Measurements from ENCODE around the gene RSAD1.

Gene RSAD1

DNA sequence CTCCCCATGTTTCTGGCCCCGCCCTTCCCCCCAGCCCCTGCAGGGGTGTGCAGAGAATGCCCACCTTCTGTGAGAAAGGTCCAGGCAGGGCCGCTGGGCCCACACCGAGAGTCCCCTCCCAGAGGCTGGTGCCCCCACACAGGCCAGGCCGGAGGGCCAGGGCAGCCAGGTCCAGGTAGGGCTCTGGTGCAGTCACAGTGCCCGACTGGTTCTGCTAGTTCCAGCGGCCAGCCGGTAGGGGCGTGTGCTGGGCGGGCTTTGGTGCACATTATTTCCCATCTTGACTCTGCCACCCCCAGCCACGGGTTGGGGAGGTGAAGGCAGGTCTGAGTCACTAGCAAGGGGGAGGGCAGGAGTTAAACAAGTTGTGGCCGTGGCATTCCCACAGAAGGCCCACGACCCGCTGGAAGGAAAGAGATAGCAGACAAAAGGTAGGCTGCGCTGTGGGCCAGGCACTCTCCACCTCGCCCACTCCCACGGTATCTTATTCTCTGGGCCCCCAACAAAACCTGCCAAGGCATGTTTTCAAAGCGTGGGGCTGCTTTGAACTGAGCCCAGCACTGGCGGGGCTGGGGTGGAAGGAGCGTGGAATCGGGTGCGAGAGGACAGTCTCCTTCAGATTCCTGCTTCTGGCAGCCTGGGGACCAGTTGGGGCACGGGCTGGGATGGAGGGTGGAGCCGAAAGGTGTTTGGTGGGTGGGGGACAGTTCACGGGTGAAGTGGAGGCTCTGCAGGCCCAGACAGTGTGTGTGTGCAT is 55.7 kb downstream of the RSAD1 start:
- H3K4me3 ChIP-seq (ENCODE audit: low read depth, low read length) = peak overlapping the region; percentile 89
- no peaks in the 10 kb centered on the region for H3K27me3 ChIP-seq (ENCODE audit: control insufficient read depth, insufficient read depth, low read length)
- H3K4me1 ChIP-seq = peaks cover 41% of the 10 kb centered on the region
- peak; percentile 62 for TF ChIP-seq CTCF (IDR thresholded peaks at IDR 0.05)
- no peaks in the 10 kb centered on the region for H3K9me3 ChIP-seq (ENCODE audit: control insufficient read depth, low read length)
- H3K79me2 ChIP-seq = peaks cover 35% of the 10 kb centered on the region
- peak overlapping the region; percentile 92 for H3K4me2 ChIP-seq (ENCODE audit: low read length)
- peak overlapping the region; percentile 97 for H3K27ac ChIP-seq
- H3K9ac ChIP-seq = peak overlapping the region; percentile 86
- no peaks in the 10 kb centered on the region for H3K36me3 ChIP-seq (ENCODE audit: control insufficient read depth, insufficient read depth, low read length)
- H2AFZ ChIP-seq = peak overlapping the region; percentile 8

GRCh38 chr17:50534979-50535326 is 56.3 kb downstream of the RSAD1 start:
- Histone ChIP-seq H3K27me3 (ENCODE audit: control insufficient read depth, insufficient read depth, low read length) (no peaks in the 10 kb centered on the region), H3K9ac (no peak overlapping the region), H3K9me3 (ENCODE audit: control insufficient read depth, low read length) (no peaks in the 10 kb centered on the region), H3K27ac (peak overlapping the region; percentile 97), H3K4me2 (ENCODE audit: low read length) (peak overlapping the region; percentile 92), H3K4me1 (peaks cover 41% of the 10 kb centered on the region), H2AFZ (no peak overlapping the region), H3K79me2 (peaks cover 35% of the 10 kb centered on the region), H3K4me3 (ENCODE audit: low read depth, low read length) (peak overlapping the region; percentile 89), H3K36me3 (ENCODE audit: control insufficient read depth, insufficient read depth, low read length) (no peaks in the 10 kb centered on the region)
- TF ChIP-seq CTCF (IDR thresholded peaks at IDR 0.05) = no peak

- H3K36me3 ChIP-seq (ENCODE audit: control insufficient read depth, insufficient read depth, low read length) = no peaks in the 10 kb centered on the region
- H3K4me2 ChIP-seq (ENCODE audit: low read length) = peak overlapping the region; percentile 92
- peak overlapping the region; percentile 89 for H3K4me3 ChIP-seq (ENCODE audit: low read depth, low read length)
- H3K9me3 ChIP-seq (ENCODE audit: control insufficient read depth, low read length) = no peaks in the 10 kb centered on the region
- no peak overlapping the region for H2AFZ ChIP-seq
- peaks cover 41% of the 10 kb centered on the region for H3K4me1 ChIP-seq
- H3K27me3 ChIP-seq (ENCODE audit: control insufficient read depth, insufficient read depth, low read length) = no peaks in the 10 kb centered on the region
- H3K9ac ChIP-seq = no peak overlapping the region
- no peak for TF ChIP-seq CTCF (IDR thresholded peaks at IDR 0.05)
- peak overlapping the region; percentile 97 for H3K27ac ChIP-seq
- H3K79me2 ChIP-seq = peaks cover 35% of the 10 kb centered on the region
These were observed 56.7 kb downstream of the RSAD1 start for GRCh38 chr17:50535407-50535806.

All from parathyroid adenoma (tissue), 2 donors.